GM10266 (cell line): ENCODE results near the gene LMBRD2.

ENCODE experiments used
- DNase-seq: peaks from one replicate; pipeline ENCODE4 v3.0.0; 2012; ENCODE audit errors: extremely low spot score
- CTCF ChIP-seq: IDR thresholded peaks from 2 replicates; pipeline ENCODE4 v1.5.1; 2012; ENCODE audit warnings: mild to moderate bottlenecking, low read depth; ENCODE audit not compliant: control insufficient read depth, insufficient read depth; ENCODE audit errors: missing control alignments

Gene LMBRD2

GRCh38 chr5:36099748-36100147 is 51.9 kb downstream of the LMBRD2 start:
- no peak for DNase-seq
- no peak for TF ChIP-seq CTCF

- no peak for TF ChIP-seq CTCF
- DNase-seq = no peak
Observed at GRCh38 chr5:36096486-36096885, 55.2 kb downstream of the LMBRD2 start.

GRCh38 chr5:36089989-36090388 is 61.7 kb downstream of the LMBRD2 start:
- TF ChIP-seq CTCF = peak; percentile 25
- no peak for DNase-seq

- peak; percentile 66 for TF ChIP-seq CTCF
- peak; percentile 55 for DNase-seq
Observed at GRCh38 chr5:36079200-36079781, 72.4 kb downstream of the LMBRD2 start.

GRCh38 chr5:36078430-36078829 is 73.3 kb downstream of the LMBRD2 start:
- TF ChIP-seq CTCF = no peak
- DNase-seq = no peak

- DNase-seq = peak; percentile 14
- peak; percentile 51 for TF ChIP-seq CTCF
Observed at GRCh38 chr5:36073595-36074216, 78.0 kb downstream of the LMBRD2 start.
